OCI-LY3 (cell line): ENCODE measurements around the gene CIAO3.

ENCODE experiments used
- H2AFZ ChIP-seq: fragments of 200-600, 300-600 bp; shearing (Covaris generic); 2 replicates; pipeline ENCODE4 v1.6.0; 2014; ENCODE audit warnings: antibody characterized with exemption, low read depth, low read length
- H3K27ac ChIP-seq: fragments of 200-600, 300-600 bp; sonication (generic); 2 replicates; pipeline ENCODE4 v1.5.1; 2014; ENCODE audit warnings: mild to moderate bottlenecking, low read length, moderate library complexity, mixed read lengths
- H3K27me3 ChIP-seq: fragments of 200-600, 300-600 bp; sonication (generic); 2 replicates; pipeline ENCODE4 v1.6.1; 2014; ENCODE audit warnings: low read depth, low read length, mixed read lengths
- H3K36me3 ChIP-seq: fragments of 200-600, 300-600 bp; sonication (generic); replicated peaks from 2 replicates; pipeline ENCODE3; 2014; ENCODE audit warnings: low read depth, low read length, mixed read lengths
- H3K4me1 ChIP-seq: fragments of 300-600, 200-600 bp; sonication (generic); 2 replicates; pipeline ENCODE4 v1.6.1; 2014; ENCODE audit warnings: low read length, mixed read lengths
- H3K4me2 ChIP-seq: fragments of 200-600, 300-600 bp; sonication (generic); 2 replicates; pipeline ENCODE4 v1.6.1; 2014; ENCODE audit warnings: low read length, mixed read lengths
- H3K4me3 ChIP-seq: fragments of 300-600, 200-600 bp; sonication (generic); 2 replicates; pipeline ENCODE4 v1.5.1; 2014; ENCODE audit warnings: antibody characterized with exemption, mild to moderate bottlenecking, low read length, moderate library complexity
- H3K79me2 ChIP-seq: fragments of 300-600, 200-600 bp; shearing (Covaris generic); 2 replicates; pipeline ENCODE4 v1.6.1; 2014; ENCODE audit warnings: mild to moderate bottlenecking, low read length, mixed read lengths
- H3K9ac ChIP-seq: fragments of 300-600, 200-600 bp; shearing (Covaris generic); 2 replicates; pipeline ENCODE4 v1.6.0; 2014; ENCODE audit warnings: mild to moderate bottlenecking, low read length, moderate library complexity
- H3K9me3 ChIP-seq: fragments of 200-600, 300-600 bp; shearing (Covaris generic); 2 replicates; pipeline ENCODE4 v1.6.1; 2014; ENCODE audit warnings: low read length, mixed read lengths; ENCODE audit not compliant: insufficient read depth
- H4K20me1 ChIP-seq: fragments of 200-600, 300-600 bp; sonication (generic); 2 replicates; pipeline ENCODE4 v1.6.1; 2016; ENCODE audit warnings: low read length, mixed read lengths; ENCODE audit not compliant: insufficient read depth
- CTCF ChIP-seq: fragments of 200-600, 300-600 bp; sonication (generic); IDR thresholded peaks from 2 replicates; pipeline ENCODE4 v1.5.1; 2014; ENCODE audit warnings: antibody characterized with exemption, low read length, low read depth
- EZH2phosphoT487 ChIP-seq: fragments of 200-600 bp; shearing (Covaris generic); IDR thresholded peaks from 2 replicates; pipeline ENCODE4 v1.6.1; 2018; ENCODE audit warnings: antibody characterized with exemption, mixed run types, low read depth

CIAO3 gene

DNA sequence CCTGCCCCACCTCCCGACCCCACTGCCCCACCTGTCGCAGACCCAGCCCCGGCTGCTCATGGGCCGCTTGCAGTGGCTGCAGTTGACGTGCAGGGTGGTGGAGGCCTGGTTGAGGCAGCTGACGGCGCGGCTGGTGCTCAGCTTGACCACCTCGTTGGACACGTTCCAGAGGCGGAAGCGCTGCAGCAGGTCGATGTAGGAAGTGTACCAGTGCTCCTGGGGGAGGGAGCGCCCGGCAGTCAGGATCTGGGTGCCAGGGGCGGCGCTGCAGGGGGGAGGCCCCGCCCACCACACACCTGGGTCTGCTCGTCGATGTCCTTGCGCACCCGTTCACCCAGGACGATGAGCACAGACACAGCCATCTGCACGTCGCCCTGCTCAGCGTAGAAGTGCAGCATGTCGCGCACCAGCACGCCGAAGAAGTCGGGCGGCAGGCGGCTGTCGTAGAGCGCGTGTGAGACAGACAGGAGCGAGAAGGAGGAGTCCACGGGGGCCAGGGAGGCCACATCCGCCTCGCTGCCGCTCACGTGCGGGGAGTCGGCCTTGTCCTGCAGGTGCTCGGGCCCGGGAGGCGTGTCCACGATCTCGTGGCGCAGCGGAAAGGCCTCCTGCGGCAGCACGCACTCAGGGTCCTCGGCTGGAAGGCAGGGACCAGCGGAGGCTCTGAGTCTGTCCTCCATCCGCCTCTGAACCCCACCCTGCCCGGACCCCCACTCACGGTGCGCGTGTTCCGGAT, 55.7 kb downstream of the CIAO3 start:
- Histone ChIP-seq H2AFZ (no peak overlapping the region), H3K9ac (no peak overlapping the region), H3K4me1 (peaks cover 25% of the 10 kb centered on the region), H4K20me1 (0 out of 2 replicates have a peak, but pooled peaks cover 4% of the 10 kb centered on the region), H3K27ac (no peak overlapping the region), H3K36me3 (peaks cover 24% of the 10 kb centered on the region), H3K79me2 (peaks cover 51% of the 10 kb centered on the region), H3K4me3 (no peak overlapping the region), H3K9me3 (no peaks in the 10 kb centered on the region), H3K4me2 (no peak overlapping the region), H3K27me3 (no peaks in the 10 kb centered on the region)
- TF ChIP-seq EZH2phosphoT487 (no peak), CTCF (no peak)

DNA sequence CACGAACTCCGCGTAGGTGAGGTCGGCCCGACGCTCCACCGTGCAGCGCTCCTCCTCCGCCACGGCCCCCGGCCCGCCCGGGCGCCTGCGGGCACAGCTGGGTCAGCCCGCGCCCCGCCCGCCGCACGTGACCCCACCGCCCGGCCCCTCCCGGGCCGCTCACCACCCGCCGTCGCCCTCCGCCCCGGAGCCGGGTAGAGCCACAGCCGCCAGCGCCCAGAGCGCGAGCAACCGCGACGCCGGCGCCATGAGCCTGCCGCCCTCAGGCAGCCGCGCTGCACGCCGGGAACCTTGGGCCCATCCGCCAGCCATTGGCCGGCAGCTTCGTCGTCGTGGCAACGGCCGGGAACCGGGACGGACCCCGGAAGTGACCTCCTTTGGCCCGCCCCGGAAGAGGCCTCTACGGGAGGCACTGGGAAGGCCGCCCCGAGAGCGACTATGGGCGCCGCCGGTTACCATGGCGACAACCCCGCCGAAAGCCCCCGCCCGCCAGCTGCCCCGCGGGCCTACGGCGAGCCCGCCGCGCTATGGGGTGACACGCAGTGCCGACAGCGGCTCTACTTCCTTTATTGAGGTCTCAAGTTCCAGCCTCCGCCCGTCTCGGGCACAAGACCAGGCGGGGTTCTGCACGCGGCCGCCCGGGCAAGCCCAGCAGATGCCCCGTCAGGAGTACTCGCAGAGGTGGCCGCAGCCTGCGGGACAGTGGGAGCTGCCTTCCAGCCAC, 56.6 kb downstream of the CIAO3 start, which contains the start of gene JMJD8:
TSS of gene JMJD8 (minus strand) at position 264 of the 724 bp plus-strand sequence. CDS start at position 249, 15 bp downstream.
- H3K9ac ChIP-seq = peak within 1 kb of the TSS; percentile 59
- no peaks in the 10 kb centered on the region for H3K9me3 ChIP-seq
- peak within 1 kb of the TSS; percentile 35 for H3K27ac ChIP-seq
- peaks cover 20% of the 10 kb centered on the region for H3K4me1 ChIP-seq
- peak within 1 kb of the TSS; percentile 84 for H3K4me3 ChIP-seq
- peaks cover 44% of the 10 kb centered on the region for H3K79me2 ChIP-seq
- H3K36me3 ChIP-seq = peaks cover 24% of the 10 kb centered on the region
- TF ChIP-seq CTCF = no peak
- no peak for TF ChIP-seq EZH2phosphoT487
- H3K27me3 ChIP-seq = no peaks in the 10 kb centered on the region
- no peak within 1 kb of the TSS for H2AFZ ChIP-seq
- H3K4me2 ChIP-seq = peak within 1 kb of the TSS; percentile 89
- H4K20me1 ChIP-seq = 0 out of 2 replicates have a peak, but pooled peaks cover 4% of the 10 kb centered on the region

DNA sequence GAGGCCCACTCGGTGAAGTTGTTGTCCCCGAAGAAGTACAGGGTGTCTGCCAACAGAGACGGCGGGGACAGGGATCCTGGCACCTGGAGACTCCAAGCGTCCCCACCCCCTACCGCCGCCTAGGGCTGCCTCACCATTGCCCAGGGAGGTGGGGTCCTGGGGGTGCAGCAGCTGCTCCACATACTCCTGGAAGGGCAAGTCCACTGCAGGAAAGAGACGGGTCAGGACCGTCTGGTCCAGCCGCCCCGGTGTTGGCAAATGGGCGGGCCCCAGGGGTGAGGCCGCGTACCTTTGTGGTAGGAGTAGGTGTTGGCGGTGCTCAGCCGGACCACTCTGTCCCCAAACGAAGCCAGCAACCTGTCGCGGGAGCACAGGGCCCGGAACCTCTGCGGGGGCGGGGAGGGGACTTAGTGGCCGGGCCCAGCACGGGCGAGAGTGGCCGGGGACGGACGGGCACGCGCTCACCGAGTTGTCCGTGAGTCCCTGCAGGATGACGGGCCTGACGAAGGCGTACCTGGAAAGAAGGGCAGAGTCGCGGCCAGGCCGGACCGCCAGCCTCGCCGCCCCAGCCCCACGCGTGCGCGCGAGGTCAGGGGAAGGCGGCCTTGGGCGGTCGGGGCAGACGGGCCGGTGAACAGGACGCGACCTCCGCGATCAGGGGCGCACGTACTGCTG, 57.3 kb downstream of the CIAO3 start:
- H3K4me1 ChIP-seq = peaks cover 16% of the 10 kb centered on the region
- H3K36me3 ChIP-seq = peaks cover 24% of the 10 kb centered on the region

More for the DNA sequence above, 57.3 kb downstream of the CIAO3 start:
- H3K4me2 ChIP-seq = peak overlapping the region; percentile 89
- TF ChIP-seq EZH2phosphoT487 = no peak
- no peak for TF ChIP-seq CTCF
- H3K79me2 ChIP-seq = peaks cover 37% of the 10 kb centered on the region
- no peaks in the 10 kb centered on the region for H3K9me3 ChIP-seq
- H3K27ac ChIP-seq = peak overlapping the region; percentile 35; the same call in 1 of the 2 replicates
- peak overlapping the region; percentile 59 for H3K9ac ChIP-seq
- peak overlapping the region; percentile 84 for H3K4me3 ChIP-seq
- H3K27me3 ChIP-seq = no peaks in the 10 kb centered on the region
- 0 out of 2 replicates have a peak, but pooled peaks cover 4% of the 10 kb centered on the region for H4K20me1 ChIP-seq
- no peak overlapping the region for H2AFZ ChIP-seq
